GM06990 (cell line): ENCODE results near the gene UCMA.

Experiments used
- DNase-seq: peaks from one replicate; pipeline ENCODE4 v3.0.0-alpha.2; 2011; ENCODE audit not compliant: insufficient read length; ENCODE audit errors: extremely low read depth
- H3K27me3 ChIP-seq: replicated peaks from 2 replicates; pipeline ENCODE4 v1.6.0; 2011; ENCODE audit warnings: low read length; ENCODE audit not compliant: control insufficient read depth, insufficient read depth
- H3K36me3 ChIP-seq: 2 replicates; pipeline ENCODE4 v1.5.1; 2011; ENCODE audit warnings: low read length; ENCODE audit not compliant: control insufficient read depth, insufficient read depth
- H3K4me3 ChIP-seq: replicated peaks from 2 replicates; pipeline ENCODE4 v1.5.1; 2011; ENCODE audit warnings: low read depth, mild to moderate bottlenecking, control low read depth, low read length
- CTCF ChIP-seq: IDR thresholded peaks from 2 replicates; pipeline ENCODE4 v1.5.1; 2011; ENCODE audit warnings: low read length, control low read depth, mild to moderate bottlenecking, inconsistent platforms; ENCODE audit not compliant: insufficient read depth, poor library complexity, severe bottlenecking

Gene UCMA

GRCh38 chr10:13193637-13194036, 40.5 kb downstream of the UCMA start:
- peaks cover 5% of the 10 kb centered on the region for H3K36me3 ChIP-seq

GRCh38 chr10:13191362-13191761, 42.8 kb downstream of the UCMA start:
- Histone ChIP-seq H3K27me3 (no peaks in the 10 kb centered on the region), H3K36me3 (peaks cover 7% of the 10 kb centered on the region), H3K4me3 (no peak overlapping the region)
- DNase-seq: no peak
- TF ChIP-seq CTCF: no peak

More at GRCh38 chr10:13193637-13194036, 40.5 kb downstream of the UCMA start:
- no peaks in the 10 kb centered on the region for H3K27me3 ChIP-seq
- no peak overlapping the region for H3K4me3 ChIP-seq
- no peak for DNase-seq
- TF ChIP-seq CTCF: no peak

GRCh38 chr10:13190816-13191215, 43.4 kb downstream of the UCMA start:
- Histone ChIP-seq H3K4me3 (no peak overlapping the region), H3K27me3 (no peaks in the 10 kb centered on the region), H3K36me3 (peaks cover 8% of the 10 kb centered on the region)
- TF ChIP-seq CTCF: no peak
- no peak for DNase-seq

- Histone ChIP-seq H3K36me3 (peaks cover 10% of the 10 kb centered on the region), H3K27me3 (no peaks in the 10 kb centered on the region), H3K4me3 (no peak overlapping the region)
- no peak for TF ChIP-seq CTCF
- no peak for DNase-seq
Observed at GRCh38 chr10:13189961-13190360, 44.2 kb downstream of the UCMA start.

GRCh38 chr10:13188593-13188992, 45.6 kb downstream of the UCMA start:
- no peak for DNase-seq
- no peaks in the 10 kb centered on the region for H3K27me3 ChIP-seq
- H3K36me3 ChIP-seq: peaks cover 11% of the 10 kb centered on the region
- no peak overlapping the region for H3K4me3 ChIP-seq
- no peak for TF ChIP-seq CTCF

- Histone ChIP-seq H3K27me3 (no peaks in the 10 kb centered on the region), H3K4me3 (no peak overlapping the region), H3K36me3 (peaks cover 8% of the 10 kb centered on the region)
- TF ChIP-seq CTCF: no peak
- DNase-seq: no peak
Observed at GRCh38 chr10:13187135-13187534, 47.0 kb downstream of the UCMA start.
